NK-92 treated with Interleukin-12 subunit alpha and Interleukin-12 subunit beta, amount 100 ng/mL, for 24 hours (cell line): ENCODE data around the gene DCHS2.
"Not testable (repeated sequence)": the region's sequence is repeated elsewhere in the genome, so short reads cannot be mapped to it uniquely, and the experiment has no call there.

ENCODE experiments used
- DNase-seq: peaks from one replicate; lab custom pipeline; 2025; lab: John Stamatoyannopoulos, UW

DCHS2 gene

GRCh38 chr4:154317201-154317999 is 174.2 kb downstream of the DCHS2 start:
- DNase-seq, result no peak

GRCh38 chr4:154315741-154316140 is 175.9 kb downstream of the DCHS2 start:
- DNase-seq, result no peak

- no peak for DNase-seq
Measured at GRCh38 chr4:154314248-154314647, 177.4 kb downstream of the DCHS2 start.

GRCh38 chr4:154313004-154313585 is 178.5 kb downstream of the DCHS2 start:
- DNase-seq, result no peak

GRCh38 chr4:154312246-154312645 is 179.4 kb downstream of the DCHS2 start:
- no peak for DNase-seq

GRCh38 chr4:154310578-154310977 is 181.0 kb downstream of the DCHS2 start:
- DNase-seq, result no peak

GRCh38 chr4:154308207-154308606 is 183.4 kb downstream of the DCHS2 start:
- DNase-seq, result no peak

GRCh38 chr4:154307451-154307850 is 184.1 kb downstream of the DCHS2 start:
- no peak for DNase-seq

- DNase-seq, result no peak
Measured at GRCh38 chr4:154305616-154306015, 186.0 kb downstream of the DCHS2 start.

GRCh38 chr4:154304679-154305078 is 186.9 kb downstream of the DCHS2 start:
- no peak for DNase-seq

GRCh38 chr4:154294652-154295350 is 196.8 kb downstream of the DCHS2 start:
- no peak for DNase-seq

- DNase-seq, result no peak
Measured at GRCh38 chr4:154293427-154293826, 198.2 kb downstream of the DCHS2 start.

GRCh38 chr4:154292589-154292988 is 199.0 kb downstream of the DCHS2 start:
- no peak for DNase-seq

- no peak for DNase-seq
Measured at GRCh38 chr4:154277172-154277571, 214.4 kb downstream of the DCHS2 start.

GRCh38 chr4:154276496-154276895 is 215.1 kb downstream of the DCHS2 start:
- DNase-seq, result no peak

GRCh38 chr4:154254999-154255398 is 236.6 kb downstream of the DCHS2 start:
- DNase-seq, result no peak

- no peak for DNase-seq
Measured at GRCh38 chr4:154234576-154234975, 257.0 kb downstream of the DCHS2 start.

GRCh38 chr4:154231806-154232478 is 259.7 kb downstream of the DCHS2 start:
- no peak for DNase-seq

- DNase-seq, result no peak
Measured at GRCh38 chr4:154230723-154231122, 260.9 kb downstream of the DCHS2 start.

- DNase-seq, result no peak
Measured at GRCh38 chr4:154230091-154230490, 261.5 kb downstream of the DCHS2 start.

- no peak for DNase-seq
Measured at GRCh38 chr4:154222875-154223274, 268.7 kb downstream of the DCHS2 start.

GRCh38 chr4:154218051-154218450 is 273.5 kb downstream of the DCHS2 start:
- no peak for DNase-seq

- DNase-seq, result not testable (repeated sequence)
Measured at GRCh38 chr4:154217384-154217783, 274.2 kb downstream of the DCHS2 start.
